LoVo (cell line): ENCODE results near the gene NXN.
A peak's percentile ranks its signal among the peaks of the same experiment; 100 is the strongest.

Experiments used
- DNase-seq: peaks from one replicate; pipeline ENCODE4 v3.0.0-alpha.2; 2016; ENCODE audit warnings: low spot score

NXN gene

GRCh38 chr17:979539-980405 lies at the start of gene NXN:
TSS of gene NXN (minus strand) at chr17:979776.
- peak; percentile 82 for DNase-seq

GRCh38 chr17:1027044-1027443 lies 47.5 kb upstream of the NXN start:
- DNase-seq, result no peak

- DNase-seq, result no peak
Measured at GRCh38 chr17:1026599-1026975, 47.0 kb upstream of the NXN start.

- DNase-seq, result no peak
Measured at GRCh38 chr17:1025733-1026598, 46.4 kb upstream of the NXN start.

GRCh38 chr17:1024076-1024475 lies 44.5 kb upstream of the NXN start:
- no peak for DNase-seq

GRCh38 chr17:1022278-1023024 lies 42.9 kb upstream of the NXN start:
- DNase-seq, result no peak

- DNase-seq, result no peak
Measured at GRCh38 chr17:1021147-1021546, 41.6 kb upstream of the NXN start.

GRCh38 chr17:1019451-1019850 lies 39.9 kb upstream of the NXN start:
- no peak for DNase-seq

- DNase-seq, result no peak
Measured at GRCh38 chr17:1018547-1018946, 39.0 kb upstream of the NXN start.

GRCh38 chr17:1013729-1014090 lies 34.1 kb upstream of the NXN start:
- DNase-seq, result no peak

- no peak for DNase-seq
Measured at GRCh38 chr17:1012823-1013728, 33.5 kb upstream of the NXN start.

- DNase-seq, result no peak
Measured at GRCh38 chr17:1011760-1012735, 32.5 kb upstream of the NXN start.

GRCh38 chr17:1011138-1011537 lies 31.6 kb upstream of the NXN start:
- no peak for DNase-seq

GRCh38 chr17:1010586-1010985 lies 31.0 kb upstream of the NXN start:
- no peak for DNase-seq

GRCh38 chr17:1010086-1010450 lies 30.5 kb upstream of the NXN start:
- DNase-seq, result no peak

GRCh38 chr17:1009229-1010085 lies 29.9 kb upstream of the NXN start:
- no peak for DNase-seq

- DNase-seq, result no peak
Measured at GRCh38 chr17:1008008-1008761, 28.6 kb upstream of the NXN start.

GRCh38 chr17:1007310-1008007 lies 27.9 kb upstream of the NXN start:
- no peak for DNase-seq
